SIG-M5 (cell line): ENCODE data around the gene CIAO3.

Experiments
- DNase-seq: peaks from one replicate; lab custom pipeline; 2025; lab: John Stamatoyannopoulos, UW

CIAO3 gene

GRCh38 chr16:709566-710499, 31.0 kb downstream of the CIAO3 start:
- DNase-seq, result no peak

- DNase-seq, result no peak
Observed at GRCh38 chr16:708959-709358, 31.8 kb downstream of the CIAO3 start.

- no peak for DNase-seq
Observed at GRCh38 chr16:708019-708418, 32.8 kb downstream of the CIAO3 start.

- no peak for DNase-seq
Observed at GRCh38 chr16:707062-707538, 33.7 kb downstream of the CIAO3 start.

GRCh38 chr16:706189-707061, 34.4 kb downstream of the CIAO3 start:
- no peak for DNase-seq

- no peak for DNase-seq
Observed at GRCh38 chr16:705431-706188, 35.2 kb downstream of the CIAO3 start, which contains the start of gene FBXL16. FBXL16 (minus strand) TSS chr16:705801; CDS start chr16:697405, 8,396 bp downstream.

- DNase-seq, result no peak
Observed at GRCh38 chr16:704552-705380, 36.0 kb downstream of the CIAO3 start.

GRCh38 chr16:704047-704446, 36.8 kb downstream of the CIAO3 start:
- DNase-seq, result no peak

GRCh38 chr16:703406-703805, 37.4 kb downstream of the CIAO3 start:
- DNase-seq, result no peak

GRCh38 chr16:702341-702740, 38.5 kb downstream of the CIAO3 start:
- DNase-seq, result no peak

- DNase-seq, result no peak
Observed at GRCh38 chr16:700684-701584, 39.9 kb downstream of the CIAO3 start.

- DNase-seq, result no peak
Observed at GRCh38 chr16:698911-699671, 41.7 kb downstream of the CIAO3 start.

- DNase-seq, result no peak
Observed at GRCh38 chr16:695355-696089, 45.3 kb downstream of the CIAO3 start.

GRCh38 chr16:694863-695354, 45.9 kb downstream of the CIAO3 start:
- DNase-seq, result no peak

- DNase-seq, result no peak
Observed at GRCh38 chr16:694187-694862, 46.5 kb downstream of the CIAO3 start.

GRCh38 chr16:693766-694165, 47.0 kb downstream of the CIAO3 start:
- no peak for DNase-seq

GRCh38 chr16:693364-693763, 47.4 kb downstream of the CIAO3 start:
- DNase-seq, result no peak
